Tibial nerve (tissue), 4 donors: ENCODE data around the gene CRYGS.
"Not testable (repeated sequence)": the region's sequence is repeated elsewhere in the genome, so short reads cannot be mapped to it uniquely, and the experiment has no call there.

ENCODE experiments used
- CTCF ChIP-seq, 5 experiments: fragments of 200-600 bp in 3 of 5; fragments of 450-650 bp in 2 of 5; sonication (generic) in 3 of 5; IDR thresholded peaks; one replicate each; pipeline ENCODE4 v1.5.1; 2016 to 2019; ENCODE audit warnings: antibody characterized with exemption in 5 of 5, mild to moderate bottlenecking in 3 of 5, moderate library complexity in 2 of 5
- EP300 ChIP-seq, 2 donors: sonication (generic); formaldehyde crosslinking; IDR thresholded peaks; one replicate each; pipeline ENCODE4 v1.6.1; 2017; ENCODE audit warnings: antibody characterized with exemption in 2 of 2, mild to moderate bottlenecking in 1 of 2
- POLR2A ChIP-seq, 2 donors: fragments of 450-650 bp; IDR thresholded peaks; one replicate each; pipeline ENCODE4 v1.6.1; 2017; ENCODE audit warnings: antibody characterized with exemption in 2 of 2, mild to moderate bottlenecking in 2 of 2, moderate library complexity in 2 of 2

GRCh38 chr3:186586245-186586644 is 42.1 kb upstream of the CRYGS start:
- TF ChIP-seq CTCF, POLR2A, EP300 (IDR thresholded peaks at IDR 0.05): not testable (repeated sequence)
